GM18868 (cell line): ENCODE data around the gene KCNK1.
"Not testable (repeated sequence)": the region's sequence is repeated elsewhere in the genome, so short reads cannot be mapped to it uniquely, and the experiment has no call there.

Experiments
- ATAC-seq: cut with Tn5 transposase; IDR thresholded peaks from one replicate; pipeline ENCODE4 v1.9.1; 2021; ENCODE audit warnings: mild to moderate bottlenecking, moderate library complexity; ENCODE audit not compliant: unreplicated experiment

Gene KCNK1

GRCh38 chr1:233607252-233608119, 6.4 kb upstream of the KCNK1 start:
- peak; percentile 60 for ATAC-seq

DNA sequence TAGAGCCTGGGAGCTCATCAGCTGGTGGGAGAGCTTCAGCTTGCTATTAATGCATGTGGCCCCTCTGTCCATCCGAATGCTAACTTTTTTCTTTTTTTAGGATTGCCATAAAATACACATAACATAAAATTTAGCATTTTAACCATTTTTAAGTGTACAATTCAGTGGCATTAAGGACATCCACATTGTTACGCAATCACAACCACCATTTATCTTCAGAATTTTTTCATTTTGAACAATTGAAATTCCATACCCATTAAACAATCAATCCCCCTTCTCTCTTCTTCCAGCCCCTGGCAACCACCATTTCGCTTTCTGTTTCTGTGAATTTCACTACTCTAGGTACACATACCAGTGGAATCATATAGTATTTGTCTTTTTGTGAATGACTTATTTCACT, 4.9 kb upstream of the KCNK1 start:
- no peak for ATAC-seq

DNA sequence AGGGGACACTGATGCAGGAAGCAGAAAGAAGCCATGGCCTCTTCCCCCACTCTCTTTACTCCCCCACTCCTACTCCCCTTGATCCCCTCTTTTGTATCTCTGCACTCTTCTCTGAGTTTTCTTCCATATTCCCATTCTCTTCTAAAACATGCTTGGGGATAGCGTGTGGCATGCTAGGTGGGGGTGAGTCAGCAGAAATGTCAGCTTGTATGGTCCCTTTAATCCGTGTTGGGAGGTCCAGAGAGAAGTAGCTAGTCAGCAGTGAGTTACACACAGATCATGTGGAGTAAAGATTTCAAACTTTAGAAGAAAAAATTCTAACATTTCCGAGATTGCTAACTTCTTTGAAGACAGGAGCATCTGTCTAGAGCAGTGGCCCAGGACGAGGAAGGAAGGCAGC, 4.0 kb upstream of the KCNK1 start:
- ATAC-seq: no peak

DNA sequence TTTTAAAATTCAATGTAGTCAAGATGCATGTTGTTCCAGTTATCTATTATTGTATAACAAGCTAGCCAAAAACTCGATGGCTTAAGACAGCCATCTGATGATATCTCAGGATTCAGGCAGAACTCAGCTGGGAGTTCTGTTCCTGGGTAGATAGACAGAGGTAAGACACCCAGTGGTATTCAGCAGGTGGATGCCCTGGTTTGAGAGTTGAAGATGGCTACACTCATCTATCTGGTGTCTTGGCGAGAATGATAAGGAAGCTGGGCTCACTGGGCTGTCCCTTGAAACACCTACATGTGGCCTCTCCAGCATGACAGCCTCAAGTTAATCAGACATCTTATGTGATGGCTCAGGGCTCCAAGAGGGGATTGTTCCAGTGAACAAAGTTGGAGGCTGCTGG, 3.3 kb upstream of the KCNK1 start:
- ATAC-seq: no peak

- not testable (repeated sequence) for ATAC-seq
These were observed 2.5 kb upstream of the KCNK1 start for GRCh38 chr1:233611363-233611762.

- ATAC-seq: peak; percentile 52
These were observed 352 bp downstream of the KCNK1 start for GRCh38 chr1:233614173-233614742.

GRCh38 chr1:233614743-233615521, 1.0 kb downstream of the KCNK1 start:
- peak; percentile 34 for ATAC-seq

- no peak for ATAC-seq
These were observed 1.7 kb downstream of the KCNK1 start for GRCh38 chr1:233615571-233615970.

DNA sequence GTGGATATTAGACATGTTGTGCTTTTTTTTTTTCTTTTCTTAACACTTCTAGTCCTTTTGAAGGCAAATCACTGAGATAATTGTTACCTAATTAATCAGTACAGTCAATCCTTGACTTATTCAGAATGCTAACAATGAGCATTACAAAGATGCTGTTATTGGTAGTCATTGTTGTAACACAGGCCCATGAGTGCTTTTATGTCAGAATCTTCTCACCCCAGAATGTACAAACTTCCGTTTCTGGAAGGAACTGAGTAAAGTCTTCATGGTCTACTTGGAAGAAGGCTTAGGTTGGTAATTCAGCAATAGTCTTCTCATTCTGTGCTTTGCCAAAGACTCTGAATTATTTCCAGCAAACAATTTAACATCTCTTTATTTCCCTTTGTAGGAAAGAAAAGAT, 3.1 kb downstream of the KCNK1 start:
- ATAC-seq: no peak

DNA sequence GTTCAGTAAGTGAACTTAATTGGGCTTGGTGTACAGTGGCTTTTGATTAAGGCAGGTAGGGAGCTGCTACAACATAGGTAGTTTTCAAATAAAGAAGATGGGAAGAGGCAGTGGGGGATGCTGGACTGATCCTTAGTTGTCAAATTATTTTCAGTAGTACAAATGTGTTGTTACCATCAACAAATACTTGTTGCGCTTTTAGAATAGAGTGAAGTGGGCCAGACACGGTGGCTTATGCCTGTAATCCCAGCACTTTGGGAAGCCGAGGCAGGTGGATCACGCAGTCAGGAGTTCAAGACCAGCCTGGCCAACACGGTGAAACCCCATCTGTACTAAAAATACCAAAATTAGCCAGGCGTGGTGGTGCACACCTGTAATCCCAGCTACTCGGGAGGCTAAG, 5.5 kb downstream of the KCNK1 start:
- not testable (repeated sequence) for ATAC-seq

- ATAC-seq: peak; percentile 55
These were observed 6.2 kb downstream of the KCNK1 start for GRCh38 chr1:233620065-233620464.

DNA sequence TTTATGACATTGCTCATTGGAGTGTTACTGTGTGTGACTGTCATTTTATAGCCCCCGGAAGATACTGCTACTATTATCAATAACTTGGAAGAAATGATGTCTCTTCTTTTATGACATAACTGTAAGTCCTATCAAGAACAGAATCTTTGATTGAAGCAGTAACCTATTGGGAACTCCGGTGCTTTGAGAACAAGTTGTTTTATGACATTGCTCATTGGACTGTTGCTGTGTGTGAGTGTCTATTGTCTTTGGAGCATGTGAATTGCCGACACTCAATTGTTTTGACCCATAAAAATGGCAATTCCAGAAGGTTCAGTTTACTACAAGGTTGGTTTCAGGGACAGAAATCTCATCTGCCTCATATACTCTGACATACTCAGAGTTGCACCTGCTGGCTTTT, 8.0 kb downstream of the KCNK1 start:
- ATAC-seq: no peak

DNA sequence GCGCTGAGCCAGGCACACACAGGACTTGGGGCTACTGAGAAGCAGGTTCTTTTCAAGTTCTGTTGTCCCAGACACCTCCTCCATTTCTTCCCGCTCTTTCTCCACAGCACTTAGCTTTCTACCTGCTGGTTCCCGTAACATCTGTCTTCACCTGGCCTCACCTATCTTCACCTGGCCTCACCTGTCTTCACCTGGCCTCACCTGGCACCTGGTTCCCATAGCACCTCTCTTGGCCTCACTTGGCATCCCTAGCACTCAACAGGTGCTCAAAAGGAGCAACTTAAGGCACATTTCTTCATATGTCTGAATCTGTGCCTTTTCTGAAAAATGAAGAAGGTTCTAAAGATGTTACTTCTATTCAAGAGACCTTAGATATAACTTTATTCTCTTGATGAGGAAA, 10.4 kb downstream of the KCNK1 start:
- ATAC-seq: no peak

DNA sequence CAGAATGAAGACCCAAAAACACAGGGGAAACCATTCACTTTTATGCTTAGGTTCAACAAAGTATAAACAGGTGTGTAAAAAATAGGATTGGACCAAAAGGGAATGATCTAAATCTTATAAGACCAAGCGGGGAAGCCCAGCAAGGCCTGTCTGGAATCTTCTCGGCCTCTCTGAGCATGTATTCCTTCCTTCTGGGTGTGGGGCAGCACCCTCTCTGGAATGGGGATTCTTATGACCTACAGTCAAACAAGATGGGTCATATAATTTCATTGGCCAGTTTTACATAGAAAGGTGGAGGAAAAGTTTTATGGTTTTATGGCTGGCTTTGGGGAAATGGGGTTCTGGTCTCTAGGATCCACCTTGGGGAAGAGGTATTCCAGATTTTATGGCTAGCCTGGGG, 11.2 kb downstream of the KCNK1 start:
- ATAC-seq: no peak

DNA sequence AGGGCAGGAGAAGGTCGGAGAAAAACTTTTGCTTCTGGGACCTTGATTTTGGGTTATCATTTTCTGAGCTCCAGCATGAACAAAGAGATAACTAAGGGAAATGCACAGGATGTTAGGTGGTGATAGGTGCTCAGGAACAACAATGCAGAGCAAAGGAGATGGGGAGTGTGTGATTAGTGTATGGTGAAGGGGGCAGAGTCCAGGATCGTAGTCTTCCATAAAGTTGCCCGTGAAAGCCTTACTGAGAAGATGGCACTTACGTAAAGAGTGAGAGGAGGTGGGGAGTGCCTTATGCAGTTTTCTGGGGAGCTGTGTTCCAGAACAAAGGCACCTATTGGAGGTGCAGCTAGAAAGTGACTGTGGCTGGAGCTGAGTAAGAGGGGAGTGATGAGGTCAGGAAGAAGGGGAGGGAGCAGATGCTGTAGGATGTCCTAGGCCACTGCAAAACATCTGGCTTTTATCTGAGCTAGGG, 11.6 kb downstream of the KCNK1 start:
- no peak for ATAC-seq

DNA sequence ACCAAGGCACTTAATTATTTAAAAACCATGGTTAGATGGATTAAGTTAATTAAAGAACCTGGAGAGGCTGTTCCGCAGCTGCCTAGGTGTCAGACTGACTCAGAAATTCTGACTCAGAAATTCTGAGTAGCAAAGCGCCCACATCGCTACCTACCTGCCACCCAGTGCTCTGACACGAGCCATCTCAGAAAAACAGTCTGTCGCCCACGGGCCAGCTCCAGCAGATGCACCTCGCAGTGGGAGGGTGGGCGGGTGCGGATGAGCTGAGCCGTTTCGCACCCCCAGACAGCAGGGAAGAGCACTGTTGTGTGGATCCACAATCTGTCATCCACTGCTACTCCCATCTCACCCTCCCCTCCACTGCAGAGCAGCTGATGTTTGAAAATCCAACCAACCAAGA, 13.5 kb downstream of the KCNK1 start:
- no peak for ATAC-seq

DNA sequence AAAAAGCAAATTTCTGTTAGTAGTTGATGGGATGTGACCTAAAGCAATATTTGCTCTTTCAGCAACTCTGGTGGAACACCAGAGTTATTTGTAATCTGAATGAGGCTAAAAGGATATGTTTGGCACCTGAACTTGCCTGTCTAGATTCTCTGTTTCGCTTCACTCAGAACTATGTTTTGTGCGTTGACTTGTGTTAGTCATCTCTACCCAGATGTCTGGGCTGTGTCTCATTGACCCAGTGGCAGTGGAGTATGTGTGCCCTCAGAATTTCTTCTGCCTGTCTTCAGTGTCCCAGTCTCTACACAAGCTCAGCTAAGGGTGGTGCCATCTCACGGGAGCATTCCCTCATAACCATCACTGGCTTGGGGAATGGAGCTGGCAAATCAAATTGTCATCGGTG, 13.9 kb downstream of the KCNK1 start:
- ATAC-seq: peak; percentile 83

DNA sequence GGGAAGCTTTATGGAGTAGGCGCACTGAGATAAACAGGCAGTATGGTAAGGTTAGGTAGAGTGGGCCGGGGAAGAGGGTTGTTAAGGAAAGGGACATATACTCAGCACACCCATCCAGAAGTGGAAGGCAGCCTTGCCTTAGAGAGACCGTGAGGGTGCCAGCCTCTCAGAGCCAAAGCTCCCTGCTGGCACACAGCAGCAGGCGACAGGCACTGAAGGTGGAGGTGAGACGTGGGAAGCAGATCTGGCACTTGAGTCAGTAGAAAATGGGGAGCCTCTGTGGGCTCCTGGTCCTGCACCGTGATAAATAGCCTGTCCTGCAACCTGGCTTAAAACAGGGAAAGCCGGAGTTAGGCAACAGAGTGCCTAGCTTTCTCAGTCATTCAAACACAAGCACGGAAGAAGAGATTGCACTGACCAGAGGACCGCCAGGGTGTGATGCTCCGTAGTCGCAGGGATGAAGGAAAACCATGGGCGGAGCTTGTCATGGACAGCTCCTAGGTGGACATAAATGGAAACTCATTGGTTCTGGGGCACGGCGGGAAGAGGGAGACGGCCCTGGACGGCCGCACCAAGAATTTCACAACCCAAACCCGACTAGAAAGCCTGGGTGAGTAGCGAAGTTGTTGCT, 15.5 kb downstream of the KCNK1 start:
- no peak for ATAC-seq

DNA sequence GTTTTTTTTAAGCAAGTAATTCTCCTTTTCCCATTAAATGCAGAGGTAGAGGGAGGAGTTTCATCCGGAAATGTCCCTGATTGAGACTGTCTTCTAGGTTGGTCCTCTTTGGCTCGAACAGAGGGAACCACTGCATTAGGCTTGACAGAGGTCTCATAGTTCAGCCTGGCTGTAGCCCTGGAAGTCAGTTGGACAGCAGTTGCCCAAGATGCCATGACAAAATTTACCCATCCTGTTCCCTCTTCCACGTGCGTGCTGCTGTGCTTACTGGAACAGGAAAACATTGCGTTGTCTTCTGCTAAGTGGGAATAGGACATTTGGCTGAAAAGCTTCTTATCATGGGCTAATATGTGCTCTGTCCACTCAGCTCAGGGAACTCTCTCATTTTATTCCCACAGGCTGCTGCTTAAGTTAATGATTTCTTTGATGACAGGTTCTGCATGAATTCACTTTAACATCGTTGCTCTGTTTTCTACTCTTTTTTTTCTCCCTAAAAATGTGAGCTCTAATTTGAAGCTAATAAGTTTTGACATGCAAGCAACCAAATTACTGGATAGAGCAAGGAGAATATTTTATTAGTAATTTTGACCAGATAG, 18.0 kb downstream of the KCNK1 start:
- ATAC-seq: no peak

DNA sequence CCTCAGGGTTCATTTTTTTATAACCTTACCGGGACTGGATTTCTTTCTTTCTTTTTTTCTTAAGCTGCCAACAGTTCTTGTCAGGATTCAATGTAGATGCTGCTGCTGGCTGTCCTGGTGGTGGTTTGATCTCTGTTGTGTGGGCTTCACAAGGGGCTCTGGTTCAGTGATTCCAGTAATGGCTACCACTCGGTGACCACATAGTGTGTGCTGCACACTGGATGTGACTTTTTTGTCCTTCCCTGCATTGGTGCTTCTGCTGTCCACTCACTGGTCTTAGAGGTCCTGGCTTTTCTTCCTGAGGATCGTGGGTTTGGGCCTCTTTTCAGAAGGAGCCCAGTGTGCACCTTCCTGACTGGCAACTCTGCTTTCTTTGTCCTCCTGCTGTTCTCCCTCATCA, 18.5 kb downstream of the KCNK1 start:
- no peak for ATAC-seq
